H1 (cell line): ENCODE results near the gene SLC5A2. TPM values are rescaled to one million over a fixed set of nuclear protein-coding genes. Genes with fewer than 3 reads are reported as not detected.

ENCODE experiments used
- HDAC6 ChIP-seq: IDR thresholded peaks from one replicate; pipeline ENCODE4 v1.7.1; 2012; ENCODE audit warnings: low read depth, mild to moderate bottlenecking, inconsistent platforms, low read length, moderate library complexity
- JUND ChIP-seq: IDR thresholded peaks from 2 replicates; pipeline ENCODE4 v1.6.1; 2011; ENCODE audit warnings: mild to moderate bottlenecking, improper control_type of control experiment, low read length
- SAP30 ChIP-seq: fragments of 300-600 bp; sonication (generic); IDR thresholded peaks from 2 replicates; pipeline ENCODE4 v1.7.1; 2012; ENCODE audit warnings: low read length, moderate library complexity, mild to moderate bottlenecking, inconsistent platforms; ENCODE audit not compliant: insufficient read depth, insufficient replicate concordance
- SRF ChIP-seq: IDR thresholded peaks from 2 replicates; pipeline ENCODE4 v1.6.1; 2011; ENCODE audit warnings: mild to moderate bottlenecking, low read depth, low read length, moderate library complexity
- TCF12 ChIP-seq: IDR thresholded peaks from 2 replicates; pipeline ENCODE4 v1.6.1; 2011; ENCODE audit warnings: low read depth, mild to moderate bottlenecking, low read length
- polyA plus RNA-seq, 7 experiments: library from polyadenylated mRNA; depleted of rRNA in 3 of 7; stranded (reverse) in 5 of 7; unstranded in 2 of 7; fragments of >200 nt in 5 of 7; fragments of 200-250 nt in 2 of 7; gene quantifications; 1 replicate in 5 of 7; 2 replicates in 1 of 7; 4 replicates in 1 of 7; pipeline versions ENCODE4 v1.2.1 to v1.2.3, GENCODE V29; 2011 to 2013; ENCODE audit warnings: missing spikeins in 2 of 7, mixed read lengths in 2 of 7
- total RNA-seq: library from RNA; stranded (reverse); fragmentation: NEBNext Ultra II Directional; extraction: Animal tissue kit (Norgen Biotek cat#: 25700); gene quantifications from 2 replicates; pipeline ENCODE4 v1.2.1, GENCODE V29; 2021
- TF ChIP-seq, protein P1 (sequence below), 3 experiments: IDR thresholded peaks; 1 replicate in 2 of 3; 2 replicates in 1 of 3; pipeline versions ENCODE4 v1.5.1 to v1.6.1; 2011; ENCODE audit warnings: low read length in 3 of 3, mild to moderate bottlenecking in 3 of 3, inconsistent platforms in 2 of 3, low read depth in 1 of 3, moderate library complexity in 1 of 3; ENCODE audit not compliant: insufficient read depth in 1 of 3; ENCODE audit errors: control extremely low read depth in 1 of 3

The SLC5A2 gene
- total and polyA plus RNA-seq, 2 of the 8 experiments (the other 6 are each of a cell fraction or from before 2014, with no cell fraction given): 0.56 to 4.4 TPM

DNA sequence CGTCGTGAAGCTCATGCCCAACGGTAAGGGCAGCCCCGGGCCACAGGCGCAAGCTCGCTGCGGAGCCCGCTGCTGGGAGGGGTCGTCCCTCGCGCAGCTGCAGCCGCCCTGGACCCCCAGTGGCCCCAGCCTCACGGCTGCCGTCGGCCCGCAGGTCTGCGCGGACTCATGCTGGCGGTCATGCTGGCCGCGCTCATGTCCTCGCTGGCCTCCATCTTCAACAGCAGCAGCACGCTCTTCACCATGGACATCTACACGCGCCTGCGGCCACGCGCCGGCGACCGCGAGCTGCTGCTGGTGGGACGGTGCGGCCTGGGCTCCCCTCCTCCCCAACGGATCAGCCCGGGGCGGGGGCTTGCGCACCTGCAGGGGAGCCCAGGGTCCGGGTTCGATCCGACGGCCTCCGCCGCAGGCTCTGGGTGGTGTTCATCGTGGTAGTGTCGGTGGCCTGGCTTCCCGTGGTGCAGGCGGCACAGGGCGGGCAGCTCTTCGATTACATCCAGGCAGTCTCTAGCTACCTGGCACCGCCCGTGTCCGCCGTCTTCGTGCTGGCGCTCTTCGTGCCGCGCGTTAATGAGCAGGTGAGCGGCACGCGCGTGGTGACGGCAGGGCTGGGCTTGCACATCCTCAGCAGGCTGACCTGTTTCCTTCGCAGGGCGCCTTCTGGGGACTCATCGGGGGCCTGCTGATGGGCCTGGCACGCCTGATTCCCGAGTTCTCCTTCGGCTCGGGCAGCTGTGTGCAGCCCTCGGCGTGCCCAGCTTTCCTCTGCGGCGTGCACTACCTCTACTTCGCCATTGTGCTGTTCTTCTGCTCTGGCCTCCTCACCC lies 5.8 kb downstream of the SLC5A2 start (continued):
- no peak for TF ChIP-seq SAP30
- TF ChIP-seq, protein P1, sequence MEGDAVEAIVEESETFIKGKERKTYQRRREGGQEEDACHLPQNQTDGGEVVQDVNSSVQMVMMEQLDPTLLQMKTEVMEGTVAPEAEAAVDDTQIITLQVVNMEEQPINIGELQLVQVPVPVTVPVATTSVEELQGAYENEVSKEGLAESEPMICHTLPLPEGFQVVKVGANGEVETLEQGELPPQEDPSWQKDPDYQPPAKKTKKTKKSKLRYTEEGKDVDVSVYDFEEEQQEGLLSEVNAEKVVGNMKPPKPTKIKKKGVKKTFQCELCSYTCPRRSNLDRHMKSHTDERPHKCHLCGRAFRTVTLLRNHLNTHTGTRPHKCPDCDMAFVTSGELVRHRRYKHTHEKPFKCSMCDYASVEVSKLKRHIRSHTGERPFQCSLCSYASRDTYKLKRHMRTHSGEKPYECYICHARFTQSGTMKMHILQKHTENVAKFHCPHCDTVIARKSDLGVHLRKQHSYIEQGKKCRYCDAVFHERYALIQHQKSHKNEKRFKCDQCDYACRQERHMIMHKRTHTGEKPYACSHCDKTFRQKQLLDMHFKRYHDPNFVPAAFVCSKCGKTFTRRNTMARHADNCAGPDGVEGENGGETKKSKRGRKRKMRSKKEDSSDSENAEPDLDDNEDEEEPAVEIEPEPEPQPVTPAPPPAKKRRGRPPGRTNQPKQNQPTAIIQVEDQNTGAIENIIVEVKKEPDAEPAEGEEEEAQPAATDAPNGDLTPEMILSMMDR (IDR thresholded peaks at IDR 0.05; ENCODE audit: control extremely low read depth in 1 of 3, insufficient read depth in 1 of 3, low read depth in 1 of 3, low read length in 3 of 3): no peak
- no peak for TF ChIP-seq SRF
- no peak for TF ChIP-seq TCF12
- TF ChIP-seq HDAC6: no peak
- no peak for TF ChIP-seq JUND
- TF ChIP-seq, all 59 proteins: peak for 8
